ENCODE results near the gene RABGAP1L.

- no peak for TF ChIP-seq POLR2AphosphoS5 (IDR thresholded peaks at IDR 0.05)
- TF ChIP-seq, protein P1, sequence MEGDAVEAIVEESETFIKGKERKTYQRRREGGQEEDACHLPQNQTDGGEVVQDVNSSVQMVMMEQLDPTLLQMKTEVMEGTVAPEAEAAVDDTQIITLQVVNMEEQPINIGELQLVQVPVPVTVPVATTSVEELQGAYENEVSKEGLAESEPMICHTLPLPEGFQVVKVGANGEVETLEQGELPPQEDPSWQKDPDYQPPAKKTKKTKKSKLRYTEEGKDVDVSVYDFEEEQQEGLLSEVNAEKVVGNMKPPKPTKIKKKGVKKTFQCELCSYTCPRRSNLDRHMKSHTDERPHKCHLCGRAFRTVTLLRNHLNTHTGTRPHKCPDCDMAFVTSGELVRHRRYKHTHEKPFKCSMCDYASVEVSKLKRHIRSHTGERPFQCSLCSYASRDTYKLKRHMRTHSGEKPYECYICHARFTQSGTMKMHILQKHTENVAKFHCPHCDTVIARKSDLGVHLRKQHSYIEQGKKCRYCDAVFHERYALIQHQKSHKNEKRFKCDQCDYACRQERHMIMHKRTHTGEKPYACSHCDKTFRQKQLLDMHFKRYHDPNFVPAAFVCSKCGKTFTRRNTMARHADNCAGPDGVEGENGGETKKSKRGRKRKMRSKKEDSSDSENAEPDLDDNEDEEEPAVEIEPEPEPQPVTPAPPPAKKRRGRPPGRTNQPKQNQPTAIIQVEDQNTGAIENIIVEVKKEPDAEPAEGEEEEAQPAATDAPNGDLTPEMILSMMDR (IDR thresholded peaks at IDR 0.05) = no peak
- no peak for TF ChIP-seq POLR2A (IDR thresholded peaks at IDR 0.05)
- TF ChIP-seq EP300 (IDR thresholded peaks at IDR 0.05) = no peak
Measured at GRCh38 chr1:174366946-174367345, 207.6 kb downstream of the RABGAP1L start.
